ENCODE measurements around the gene PHOSPHO1. TPM values are rescaled to one million over a fixed set of nuclear protein-coding genes. Genes with fewer than 3 reads are reported as not detected.
A peak's percentile ranks its signal among the peaks of the same experiment; 100 is the strongest.

Gene PHOSPHO1
- total RNA-seq, 1 donor = under 0.01 TPM

- no peak for TF ChIP-seq CTCF (IDR thresholded peaks at IDR 0.05; ENCODE audit: insufficient read depth, low read depth, low read length)
- DNase-seq (ENCODE audit: low read depth) = no peak
These were observed 11.4 kb downstream of the PHOSPHO1 start for GRCh38 chr17:49218941-49219913.

GRCh38 chr17:49217651-49218413 lies 12.8 kb downstream of the PHOSPHO1 start:
- no peak overlapping the region for H3K4me3 ChIP-seq (ENCODE audit: low read depth, low read length)
- no peak for DNase-seq (ENCODE audit: low read depth)
- TF ChIP-seq CTCF (IDR thresholded peaks at IDR 0.05; ENCODE audit: insufficient read depth, low read depth, low read length) = no peak

More at GRCh38 chr17:49218941-49219913, 11.4 kb downstream of the PHOSPHO1 start:
- no peak overlapping the region for H3K4me3 ChIP-seq (ENCODE audit: low read depth, low read length)

GRCh38 chr17:49216953-49217650 lies 13.5 kb downstream of the PHOSPHO1 start:
- TF ChIP-seq CTCF (IDR thresholded peaks at IDR 0.05; ENCODE audit: insufficient read depth, low read depth, low read length) = no peak
- H3K4me3 ChIP-seq (ENCODE audit: low read depth, low read length) = no peak overlapping the region
- DNase-seq (ENCODE audit: low read depth) = peak; percentile 29

- no peak for DNase-seq (ENCODE audit: low read depth)
- H3K4me3 ChIP-seq (ENCODE audit: low read depth, low read length) = no peak overlapping the region
- TF ChIP-seq CTCF (IDR thresholded peaks at IDR 0.05; ENCODE audit: insufficient read depth, low read depth, low read length) = no peak
These were observed 14.1 kb downstream of the PHOSPHO1 start for GRCh38 chr17:49216482-49216881.

DNA sequence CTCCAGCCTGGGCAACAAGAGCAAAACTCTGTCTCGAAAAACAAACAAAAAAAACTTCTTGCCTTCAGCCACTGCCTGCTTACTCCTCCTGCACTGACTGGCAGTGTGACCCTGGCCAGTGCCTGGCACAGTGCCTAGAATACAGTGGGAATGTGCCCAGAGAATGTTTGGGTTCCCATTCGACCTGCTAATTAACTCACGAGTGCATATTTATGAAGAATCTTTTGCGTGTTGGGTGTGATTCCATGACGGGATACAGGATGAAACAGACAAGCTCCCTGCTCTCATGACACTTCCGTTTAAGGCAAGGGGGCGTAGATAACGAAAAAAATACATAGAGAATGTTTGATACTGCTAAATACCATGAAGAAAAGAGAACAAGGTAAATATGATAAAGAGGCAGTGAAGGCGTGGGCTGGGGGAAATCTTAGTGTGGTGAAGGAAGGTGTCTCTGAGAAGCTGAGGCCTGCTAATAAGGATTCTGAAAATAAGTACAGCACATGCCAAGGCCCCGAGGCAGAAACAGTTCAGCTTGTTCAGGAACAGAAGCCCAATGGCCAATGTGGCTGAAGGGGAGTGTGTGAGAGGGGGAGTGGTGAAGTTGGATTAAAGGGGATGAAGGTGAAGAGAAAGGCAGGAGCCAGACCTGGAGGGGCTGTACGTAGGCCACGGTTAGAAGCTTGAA lies 15.8 kb downstream of the PHOSPHO1 start:
- H3K4me3 ChIP-seq (ENCODE audit: low read depth, low read length) = no peak overlapping the region
- no peak for TF ChIP-seq CTCF (IDR thresholded peaks at IDR 0.05; ENCODE audit: insufficient read depth, low read depth, low read length)
- no peak for DNase-seq (ENCODE audit: low read depth)

GRCh38 chr17:49213847-49214246 lies 16.7 kb downstream of the PHOSPHO1 start:
- DNase-seq (ENCODE audit: low read depth) = no peak
- TF ChIP-seq CTCF (IDR thresholded peaks at IDR 0.05; ENCODE audit: insufficient read depth, low read depth, low read length) = no peak
- H3K4me3 ChIP-seq (ENCODE audit: low read depth, low read length) = no peak overlapping the region
